GM18873 (cell line): ENCODE measurements around the gene STUB1.
"Not testable (repeated sequence)": the region's sequence is repeated elsewhere in the genome, so short reads cannot be mapped to it uniquely, and the experiment has no call there.

Source experiments
- ATAC-seq: cut with Tn5 transposase; IDR thresholded peaks from one replicate; pipeline ENCODE4 v1.9.1; 2021; ENCODE audit warnings: mild to moderate bottlenecking, moderate library complexity, moderate number of reproducible peaks; ENCODE audit not compliant: unreplicated experiment, low FRiP score

STUB1 gene

GRCh38 chr16:709566-710499 lies 29.6 kb downstream of the STUB1 start:
- no peak for ATAC-seq

- no peak for ATAC-seq
These were observed 30.4 kb downstream of the STUB1 start for GRCh38 chr16:710500-711075.

- no peak for ATAC-seq
These were observed 30.9 kb downstream of the STUB1 start for GRCh38 chr16:711084-711483.

GRCh38 chr16:711548-712320 lies 31.5 kb downstream of the STUB1 start:
- no peak for ATAC-seq

GRCh38 chr16:712740-713250 lies 32.6 kb downstream of the STUB1 start:
- ATAC-seq: not testable (repeated sequence)

GRCh38 chr16:714079-714478 lies 33.9 kb downstream of the STUB1 start:
- no peak for ATAC-seq

- no peak for ATAC-seq
These were observed 34.6 kb downstream of the STUB1 start, which contains the start of gene METRN for GRCh38 chr16:714558-715476. METRN (plus strand) TSS chr16:715118; CDS start chr16:715290, 172 bp downstream.

- ATAC-seq: no peak
These were observed 35.4 kb downstream of the STUB1 start for GRCh38 chr16:715477-716199.

GRCh38 chr16:716200-716568 lies 36.0 kb downstream of the STUB1 start:
- no peak for ATAC-seq

- ATAC-seq: no peak
These were observed 36.6 kb downstream of the STUB1 start for GRCh38 chr16:716768-717325.

GRCh38 chr16:717450-718245 lies 37.4 kb downstream of the STUB1 start:
- no peak for ATAC-seq

GRCh38 chr16:718389-718788 lies 38.2 kb downstream of the STUB1 start:
- no peak for ATAC-seq

- no peak for ATAC-seq
These were observed 38.7 kb downstream of the STUB1 start for GRCh38 chr16:718922-719321.

- no peak for ATAC-seq
These were observed 39.7 kb downstream of the STUB1 start for GRCh38 chr16:719815-720446.

- peak; percentile 3 for ATAC-seq
These were observed 40.3 kb downstream of the STUB1 start for GRCh38 chr16:720447-720989.

- peak; percentile 47 for ATAC-seq
These were observed 41.0 kb downstream of the STUB1 start, which contains the start of gene ANTKMT for GRCh38 chr16:720990-721764. ANTKMT (plus strand) TSS chr16:721146; CDS start chr16:721275, 129 bp downstream.
